Measurements from ENCODE around the gene SHISA9.

SHISA9 gene

DNA sequence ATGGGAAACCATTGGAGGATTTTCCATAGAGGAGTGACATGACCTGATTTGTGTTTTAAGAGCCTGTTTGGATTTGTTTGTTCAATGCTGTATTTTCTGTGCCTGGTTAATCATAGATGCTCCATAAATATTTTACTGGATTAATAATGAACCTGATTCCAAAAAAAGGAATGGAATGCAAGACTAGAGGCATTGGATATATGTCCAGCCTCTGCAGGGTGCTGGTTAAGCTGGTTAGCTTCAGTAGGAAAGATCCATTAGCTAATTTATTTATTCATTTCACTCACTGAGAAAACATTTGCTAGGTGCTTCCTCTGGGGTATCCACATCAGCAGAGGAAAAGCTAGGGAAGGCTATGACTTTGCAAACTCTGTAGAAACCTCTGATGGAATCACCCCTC, 57.7 kb downstream of the SHISA9 start:
- no peak for DNase-seq

DNA sequence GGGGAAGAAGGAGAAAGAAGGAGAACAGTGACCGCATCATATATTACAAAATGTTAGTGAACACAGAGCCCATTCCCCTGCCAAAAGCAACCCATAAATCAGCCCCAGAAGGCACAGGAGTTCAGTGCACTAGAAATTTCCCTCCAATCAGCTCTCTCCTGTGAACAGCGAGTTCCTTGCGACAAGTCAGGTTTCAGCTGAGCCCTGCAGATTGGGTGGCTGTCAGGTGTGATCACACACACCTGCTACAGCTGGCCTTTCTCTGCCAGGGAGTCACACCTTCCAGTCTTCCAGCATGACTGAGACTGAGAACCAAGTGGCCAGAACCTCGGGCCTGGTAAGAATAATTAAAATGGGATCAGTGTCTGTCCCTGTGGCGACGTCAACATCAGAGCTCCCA, 60.2 kb downstream of the SHISA9 start:
- no peak for DNase-seq

DNA sequence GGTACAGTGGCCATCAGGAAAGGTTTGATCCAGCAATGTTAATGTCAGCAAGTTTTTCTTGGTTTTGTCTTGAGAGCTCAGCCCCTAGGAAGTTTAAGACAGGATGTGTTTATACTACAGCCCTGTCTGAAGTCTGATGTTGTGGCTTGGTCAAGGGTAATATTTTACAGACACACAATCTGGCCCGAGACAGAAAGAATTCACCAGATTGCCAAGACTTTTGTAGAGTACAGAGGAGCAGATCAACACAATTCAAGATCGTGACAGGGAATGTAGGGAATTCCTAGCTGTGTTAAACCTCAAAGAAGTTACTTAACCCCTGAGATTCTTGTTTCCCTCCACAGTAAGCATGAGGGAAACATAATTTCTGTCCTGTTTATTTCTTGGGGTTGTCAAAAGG, 63.1 kb downstream of the SHISA9 start:
- DNase-seq: no peak

DNA sequence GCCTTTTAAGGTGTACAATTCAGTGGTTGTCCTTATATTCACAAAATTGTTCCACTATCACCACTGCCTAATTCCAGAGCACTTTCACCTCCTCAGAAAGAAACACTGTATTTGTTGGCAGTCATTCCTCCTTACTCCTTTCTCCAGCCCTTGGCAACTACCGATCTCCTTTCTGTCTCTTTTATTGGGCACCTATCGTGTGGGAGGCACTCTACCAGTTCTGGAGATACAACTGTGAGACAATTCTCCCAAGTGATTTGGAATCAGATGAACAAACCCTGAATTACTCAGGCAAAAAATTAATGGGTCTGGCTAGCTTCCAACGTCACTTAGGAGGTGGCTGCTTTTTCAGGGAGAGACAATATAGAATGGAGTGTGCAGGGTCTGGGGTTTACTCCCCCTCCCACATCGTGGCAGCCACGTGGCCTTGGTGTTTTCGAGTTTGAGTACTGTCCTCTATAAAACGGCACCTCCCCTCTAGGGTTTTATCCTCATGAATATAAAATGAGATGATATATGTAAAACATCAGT, 63.9 kb downstream of the SHISA9 start:
- no peak for DNase-seq

DNA sequence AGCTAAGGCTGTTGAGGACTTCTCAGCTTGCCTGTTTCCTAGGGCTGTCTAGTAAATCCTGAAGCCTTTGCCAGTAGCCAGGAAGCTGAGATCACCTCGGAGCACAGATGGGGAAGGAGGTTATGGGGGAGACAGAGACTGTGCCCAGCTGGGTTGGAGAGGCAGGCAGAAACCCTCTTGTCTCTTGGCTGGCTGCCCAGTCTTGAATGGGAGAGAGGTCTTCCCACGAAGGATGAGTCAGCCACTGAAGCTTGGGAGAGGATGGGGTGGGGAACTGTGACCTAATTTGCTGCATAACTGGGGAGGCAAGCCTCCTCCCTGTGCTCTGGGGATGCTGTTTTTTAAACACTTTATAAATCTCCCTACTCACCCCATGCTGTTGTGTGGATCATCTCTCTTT, 69.8 kb downstream of the SHISA9 start:
- no peak for DNase-seq

DNA sequence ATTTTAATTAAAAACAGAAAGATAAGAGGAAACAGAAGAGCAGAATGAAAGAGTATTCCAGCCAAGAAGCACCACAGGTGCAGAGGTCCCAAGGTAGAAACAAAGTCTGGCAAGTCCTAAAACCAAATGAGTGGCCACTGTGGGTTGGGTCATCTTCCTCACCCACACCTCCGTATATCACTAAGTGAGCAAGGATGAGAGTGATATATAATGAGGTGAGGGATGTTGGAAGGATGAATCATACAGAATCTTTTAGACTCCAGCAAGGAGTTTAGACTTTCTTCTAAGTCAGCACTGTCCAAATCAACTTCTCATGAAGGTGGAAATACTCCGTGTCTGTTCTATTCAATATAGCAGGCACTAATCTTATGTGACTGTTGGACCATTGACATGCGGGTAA, 70.8 kb downstream of the SHISA9 start:
- no peak for DNase-seq

DNA sequence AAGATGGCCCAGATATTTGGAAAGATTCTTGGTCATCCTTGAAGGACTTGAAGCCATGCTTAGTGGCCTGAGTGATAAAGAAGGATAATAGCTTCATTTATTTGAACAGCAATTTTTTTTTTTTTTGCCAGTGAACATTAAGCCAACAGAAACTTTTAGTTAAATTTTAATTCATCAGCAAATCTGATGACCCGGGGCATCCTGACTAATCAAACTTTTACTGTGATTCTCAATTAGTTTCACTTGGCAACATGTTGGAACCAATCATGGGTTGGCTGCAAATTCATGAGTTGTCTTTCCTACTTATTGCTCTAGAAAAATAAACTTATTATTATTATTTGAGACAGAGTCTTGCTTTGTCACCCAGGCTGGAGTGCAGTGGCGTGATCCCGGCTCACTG, 74.4 kb downstream of the SHISA9 start:
- DNase-seq: no peak

DNA sequence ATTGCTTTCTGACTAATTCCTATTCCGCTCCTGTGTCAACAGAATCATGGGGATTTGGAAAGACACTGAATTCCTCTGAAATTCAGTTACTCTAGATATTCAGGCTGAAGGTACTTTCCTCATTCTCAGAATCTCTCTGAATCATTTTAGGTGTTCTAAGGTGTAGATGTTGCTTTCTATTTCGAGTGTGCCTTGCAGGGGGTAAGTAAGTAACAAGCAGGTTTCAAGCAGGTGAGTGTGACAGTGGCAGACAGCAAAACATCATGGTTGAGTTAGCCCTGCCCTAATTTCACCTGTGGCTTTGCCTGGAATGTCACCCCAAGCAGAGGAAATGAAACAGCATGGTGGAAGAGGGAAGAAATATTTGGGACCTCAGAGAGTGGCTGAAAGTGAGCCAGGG, 75.1 kb downstream of the SHISA9 start:
- DNase-seq: no peak

DNA sequence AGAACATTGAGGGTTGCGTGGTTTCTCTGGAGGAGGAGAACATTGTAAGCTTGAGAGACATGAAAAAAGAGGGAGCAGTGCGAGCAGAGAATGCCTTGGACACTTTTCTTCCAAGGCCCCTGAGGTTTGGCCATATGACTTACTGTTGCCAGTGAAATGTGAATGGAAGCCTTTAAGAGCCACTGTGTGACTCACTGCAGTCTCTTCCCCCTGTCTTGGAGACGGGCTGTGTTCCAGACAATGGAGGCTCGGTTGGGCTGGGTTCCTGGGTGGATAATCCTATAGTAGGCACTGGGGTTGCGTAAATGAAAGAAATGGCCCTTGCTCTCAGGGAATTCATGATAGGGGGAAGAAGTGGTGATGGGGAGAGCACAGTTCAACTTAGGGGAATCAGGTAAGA, 75.5 kb downstream of the SHISA9 start:
- DNase-seq: no peak

DNA sequence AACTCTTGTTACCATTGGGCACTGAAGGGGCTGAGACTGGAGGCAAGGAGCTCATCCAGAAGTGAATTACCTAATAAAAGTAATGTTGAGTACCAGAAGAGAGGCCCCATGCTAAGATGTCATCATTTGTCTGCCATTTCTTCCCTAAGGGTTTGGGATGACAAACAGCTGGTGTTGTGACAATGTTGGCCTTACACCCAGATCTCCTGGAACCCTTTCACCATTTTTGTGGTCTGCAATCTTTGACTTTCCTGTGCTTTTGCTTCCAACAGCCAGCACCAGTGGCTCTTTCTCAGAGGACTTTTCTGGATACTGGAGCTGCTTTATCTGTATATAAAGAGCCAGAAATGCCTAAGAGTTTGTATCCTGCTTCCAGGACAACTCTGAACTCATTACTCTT, 84.1 kb downstream of the SHISA9 start:
- no peak for DNase-seq

DNA sequence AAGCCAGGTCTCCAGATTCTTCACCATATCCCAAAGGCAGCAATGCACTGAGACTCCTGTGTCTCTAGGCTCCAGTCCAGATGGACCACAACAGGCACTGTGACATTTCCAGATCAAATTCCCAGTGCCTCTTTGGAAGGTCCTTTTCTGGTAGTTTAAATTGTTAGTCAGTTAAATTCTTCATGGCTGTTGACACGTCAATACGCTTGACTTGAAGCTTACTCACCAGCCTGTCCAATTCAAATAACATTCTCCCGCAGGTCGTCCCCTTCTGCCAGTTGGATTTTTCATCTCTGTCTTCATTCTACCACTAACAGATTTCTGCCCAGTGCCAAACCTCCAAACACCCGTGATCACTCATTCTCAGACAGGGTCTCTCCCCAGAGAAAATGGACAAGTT, 86.7 kb downstream of the SHISA9 start:
- DNase-seq: no peak

DNA sequence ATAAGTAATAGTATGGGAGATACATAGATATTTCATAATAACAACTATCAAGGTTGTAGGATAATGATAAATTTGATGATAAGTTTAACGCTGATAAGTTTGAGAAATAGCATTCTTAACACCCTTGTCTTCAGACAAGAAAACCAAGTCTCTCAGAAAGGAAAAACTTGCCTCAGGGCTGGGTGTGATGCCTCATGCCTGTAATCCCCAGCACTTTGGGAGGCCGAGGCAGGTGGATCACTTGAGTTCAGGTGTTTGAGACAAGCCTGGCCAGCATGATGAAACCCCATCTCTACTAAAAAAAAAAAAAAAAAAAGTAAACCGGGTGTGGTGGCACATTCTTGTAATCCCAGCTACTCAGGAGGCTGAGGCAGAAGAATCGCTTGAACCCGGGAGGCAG, 90.7 kb downstream of the SHISA9 start:
- DNase-seq: no peak

DNA sequence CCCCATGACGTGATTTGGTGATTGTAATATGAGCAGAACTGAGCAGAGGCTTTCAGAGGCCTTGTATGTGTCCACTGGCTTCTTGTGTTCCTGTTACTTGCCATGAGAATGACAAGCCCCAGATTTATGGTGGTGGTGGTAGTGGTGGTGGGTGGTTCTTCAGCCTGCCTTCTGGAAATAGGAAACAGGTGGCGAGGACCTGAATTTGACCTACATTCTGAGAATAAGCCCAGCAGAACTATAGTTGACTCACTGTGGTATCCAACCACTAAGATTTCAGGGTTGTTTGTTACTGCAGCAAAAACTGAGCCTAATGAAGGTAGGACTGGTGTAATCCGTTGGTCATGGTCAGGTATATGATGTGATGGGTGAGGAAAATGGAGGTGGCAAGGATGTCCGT, 93.0 kb downstream of the SHISA9 start:
- no peak for DNase-seq

DNA sequence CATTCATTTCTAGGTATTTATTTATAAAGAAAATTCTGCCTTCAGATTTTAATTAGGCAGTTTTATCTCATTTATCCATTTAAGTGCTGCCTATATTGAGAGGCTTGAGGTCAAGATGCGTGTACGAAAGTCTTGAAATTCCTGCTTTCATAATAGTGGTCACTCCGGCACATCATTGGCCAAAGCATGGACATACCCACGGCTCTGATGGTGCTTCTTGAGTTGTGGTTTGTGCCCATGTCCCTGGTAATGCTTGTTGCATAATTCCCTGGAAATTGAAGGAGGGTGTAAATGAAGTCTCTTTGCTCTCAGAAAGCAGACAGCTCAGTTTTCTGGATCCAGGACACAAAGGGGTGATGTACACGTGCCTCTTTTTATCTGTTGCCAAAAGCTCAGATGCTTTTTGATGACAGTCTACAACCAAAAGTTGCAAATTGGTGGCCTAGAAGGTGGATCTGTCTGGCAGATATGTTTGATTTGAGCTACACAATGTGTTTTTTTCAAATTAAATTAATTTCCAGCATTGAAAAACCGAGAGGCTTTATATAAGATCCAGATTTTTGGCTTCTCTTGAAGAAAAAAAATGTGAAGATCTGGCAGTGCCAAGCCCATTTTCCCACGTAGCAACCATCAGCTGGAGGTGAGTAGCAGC, 94.4 kb downstream of the SHISA9 start:
- DNase-seq: no peak

DNA sequence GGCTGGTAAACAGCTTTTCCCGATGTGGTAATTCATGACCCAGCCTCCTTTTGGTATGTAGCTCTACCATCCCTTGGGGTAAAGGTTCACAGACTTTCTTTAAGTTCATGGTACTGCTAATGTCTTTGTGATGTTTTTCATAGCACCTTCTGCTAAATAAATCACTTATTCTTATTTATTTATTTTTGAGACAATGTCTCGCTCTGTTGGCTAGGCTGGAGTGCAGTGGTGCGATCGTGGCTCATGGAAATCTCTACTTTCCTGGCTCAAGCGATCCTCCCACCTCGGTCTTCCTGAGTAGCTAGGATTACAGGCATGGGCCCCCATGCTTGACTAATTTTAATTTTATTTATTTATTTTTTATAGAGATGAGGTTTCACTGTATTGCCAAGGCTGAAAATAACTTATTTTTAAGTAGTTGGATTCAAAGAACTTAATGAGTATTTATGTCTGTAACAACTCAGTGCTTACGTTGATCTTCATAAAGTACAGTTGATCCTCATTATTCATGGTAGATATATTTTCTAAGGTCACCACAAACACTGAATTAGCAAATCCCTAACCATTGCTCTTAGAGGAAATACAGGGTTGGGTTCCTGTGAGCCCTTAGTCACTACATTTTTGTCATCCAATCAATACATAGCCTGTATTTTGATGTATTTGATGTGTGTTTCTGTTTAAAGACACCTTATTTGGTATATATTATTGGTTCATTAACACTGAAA, 97.1 kb downstream of the SHISA9 start:
- no peak for DNase-seq

DNA sequence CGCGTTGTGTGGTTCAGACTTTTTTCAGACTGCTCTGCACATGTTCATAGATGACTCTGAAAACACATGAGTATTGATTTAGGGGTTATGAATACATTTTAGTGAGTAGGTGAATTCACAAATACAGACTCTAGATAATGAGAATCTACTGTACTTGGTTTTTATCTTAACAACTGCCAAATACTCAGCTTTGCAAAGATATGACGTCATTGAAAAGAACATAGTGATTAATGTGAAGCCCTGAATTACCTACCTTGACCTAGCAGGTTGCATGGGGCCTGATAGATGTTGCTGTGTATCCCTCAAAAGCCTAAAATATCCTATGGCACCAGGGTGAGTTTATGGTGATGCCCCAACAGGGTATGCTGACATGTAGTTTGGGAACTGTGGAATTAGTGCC, 98.0 kb downstream of the SHISA9 start:
- DNase-seq: no peak

DNA sequence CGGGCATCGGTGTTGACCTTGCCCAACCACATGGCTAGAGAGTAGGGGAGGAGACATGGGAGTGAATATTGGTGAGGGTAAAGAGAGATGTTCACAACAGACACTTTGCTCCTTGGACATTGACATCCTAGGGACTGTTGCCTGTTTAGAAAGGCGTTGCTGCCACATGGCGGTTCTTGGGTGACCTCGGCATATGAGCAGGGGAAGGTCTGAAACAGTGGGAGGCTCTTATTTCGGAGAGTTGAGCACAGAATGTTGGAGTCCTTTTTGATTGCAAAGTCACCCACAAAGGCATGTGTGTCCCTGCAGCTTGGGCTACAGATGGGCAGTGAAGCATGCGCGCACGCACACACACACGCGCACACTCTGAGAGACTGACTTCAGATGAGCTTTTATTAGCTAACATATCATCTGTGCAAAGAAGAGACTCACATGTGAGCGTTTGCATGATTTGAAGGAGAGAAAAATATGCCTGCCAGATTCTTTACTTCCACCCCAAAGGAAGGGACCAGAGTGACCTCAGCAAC, 104.4 kb downstream of the SHISA9 start:
- DNase-seq: no peak

DNA sequence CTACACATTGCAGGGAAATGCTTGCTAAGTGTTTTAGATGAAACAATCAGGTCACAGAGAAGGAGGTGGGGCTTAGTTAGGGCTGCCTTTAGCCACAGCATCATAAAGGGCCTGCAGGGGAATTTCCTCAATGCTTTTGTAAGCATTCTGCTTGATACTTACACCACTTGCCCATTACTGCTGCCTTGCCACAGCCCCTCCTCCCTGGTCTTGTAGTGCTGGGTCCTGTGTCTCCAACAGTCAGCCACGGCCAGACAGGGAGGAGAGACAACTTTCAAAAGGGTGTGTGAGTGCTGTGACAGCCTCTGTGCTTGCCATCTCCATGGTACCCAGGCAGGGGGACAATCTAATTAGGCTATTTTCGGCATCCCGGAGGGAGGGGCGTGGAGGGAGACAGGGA, 111.2 kb downstream of the SHISA9 start:
- DNase-seq: no peak

DNA sequence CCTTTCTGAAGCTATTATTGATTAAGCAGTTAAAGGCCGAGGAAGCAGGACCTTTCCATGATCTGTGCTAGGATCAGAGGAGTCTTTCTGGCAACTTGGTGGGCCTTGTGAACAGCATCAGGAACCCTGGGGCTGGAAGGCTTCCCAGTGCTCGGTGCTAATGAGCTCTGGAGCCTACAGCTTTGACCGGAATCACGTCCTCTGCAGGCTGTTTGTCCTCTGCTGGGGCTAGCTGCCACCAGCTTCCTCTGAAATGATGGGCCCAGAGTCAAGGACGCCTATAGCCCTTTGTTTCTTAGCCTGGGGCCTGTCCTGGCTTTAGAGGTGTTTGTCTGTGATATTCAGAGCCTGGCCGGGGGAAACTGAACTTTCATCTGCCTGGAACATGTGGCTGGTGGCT, 111.6 kb downstream of the SHISA9 start:
- no peak for DNase-seq

DNA sequence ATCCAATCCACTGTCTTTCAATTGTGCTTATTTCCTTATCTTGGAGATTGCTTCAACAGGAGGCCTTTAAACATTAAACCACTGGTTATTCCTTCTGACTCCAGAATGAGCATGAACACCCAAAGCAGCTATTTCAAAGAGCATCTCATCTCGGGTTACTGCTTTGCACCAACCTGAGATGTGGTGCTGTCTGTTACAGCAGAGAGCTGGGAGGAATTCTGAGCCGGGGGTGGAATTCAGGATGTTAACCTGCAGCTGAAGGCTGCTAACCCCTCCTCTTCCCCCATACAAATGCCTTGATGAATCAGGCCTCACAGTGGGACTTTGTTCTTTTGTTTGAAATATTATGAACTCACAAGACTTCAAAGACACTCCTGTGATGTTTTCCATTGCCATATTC, 113.1 kb downstream of the SHISA9 start:
- DNase-seq: no peak

DNA sequence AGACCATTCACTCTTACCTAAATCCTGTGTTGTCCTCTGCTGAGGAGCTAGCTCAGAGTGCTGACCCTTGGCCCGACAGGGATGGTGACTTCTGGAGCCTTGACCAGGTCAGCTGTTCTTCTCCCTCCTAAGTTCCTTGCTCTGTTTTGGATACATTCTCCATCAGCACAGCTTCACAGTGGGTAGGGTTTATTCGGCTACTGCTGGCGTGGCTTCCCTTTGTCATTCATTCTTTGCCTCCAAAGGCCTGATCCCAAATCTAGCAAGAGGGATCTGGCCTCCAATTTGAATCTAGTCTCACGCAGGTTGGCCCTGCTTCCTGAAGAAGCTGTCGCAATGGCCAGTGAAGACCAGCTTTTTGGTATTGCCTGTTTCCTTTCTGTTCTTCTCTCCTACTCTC, 116.6 kb downstream of the SHISA9 start:
- DNase-seq: no peak

DNA sequence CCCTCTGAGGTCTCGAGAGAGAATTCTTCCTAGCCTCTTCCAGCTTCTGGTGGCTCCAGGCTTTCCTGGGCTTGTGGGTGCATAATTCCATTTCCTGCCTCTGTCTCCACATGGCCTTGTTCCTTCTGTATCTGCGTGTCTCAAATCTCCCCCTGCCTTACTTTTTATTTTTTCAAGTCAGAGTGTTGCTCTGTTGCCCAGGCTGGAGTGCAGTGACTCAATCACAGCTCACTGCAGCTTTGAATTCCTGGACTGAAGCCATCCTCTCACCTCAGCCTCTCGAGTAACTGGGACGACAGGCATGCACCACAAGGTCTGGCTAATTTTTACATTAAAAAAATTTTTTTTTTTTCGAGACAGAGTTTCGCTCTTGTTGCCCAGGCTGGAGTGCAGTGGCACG, 120.6 kb downstream of the SHISA9 start:
- DNase-seq: no peak

DNA sequence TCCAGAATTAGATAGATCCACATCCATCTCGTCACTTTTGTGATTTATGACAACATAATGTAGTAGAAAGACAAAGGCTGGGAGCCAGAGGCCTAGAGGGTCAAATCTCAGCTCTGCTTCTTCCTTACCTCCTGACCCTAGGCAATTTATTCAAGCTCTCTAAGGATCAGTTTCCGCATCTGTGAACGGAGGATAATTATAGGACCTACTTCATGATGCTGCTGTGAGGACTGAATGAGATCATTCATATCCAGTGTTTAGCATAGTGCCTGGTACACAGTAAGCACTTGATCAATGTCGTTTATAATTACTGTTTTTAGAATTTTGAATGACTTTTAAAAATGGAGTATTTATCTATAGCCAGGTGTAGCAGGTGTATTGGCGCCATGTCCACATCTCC, 128.4 kb downstream of the SHISA9 start:
- DNase-seq: no peak

DNA sequence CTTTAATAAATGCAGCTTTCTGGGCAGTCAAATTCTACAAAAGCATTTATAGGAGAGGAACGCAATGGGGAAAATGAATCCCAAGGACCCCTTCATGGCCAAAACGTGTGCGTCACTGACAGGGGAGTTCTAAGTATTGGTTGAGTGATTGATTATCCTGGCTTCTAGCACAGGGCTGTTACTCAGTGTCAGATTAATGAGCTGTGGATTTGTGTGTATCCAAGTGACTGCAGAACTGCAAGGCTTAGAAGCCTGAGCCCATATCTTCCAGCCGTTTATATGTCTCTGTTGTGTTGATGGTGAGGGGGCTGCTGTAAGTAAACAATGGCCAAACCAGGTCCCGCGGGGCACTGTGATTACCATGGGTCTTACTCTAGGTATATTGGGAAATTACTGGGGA, 129.4 kb downstream of the SHISA9 start:
- no peak for DNase-seq

DNA sequence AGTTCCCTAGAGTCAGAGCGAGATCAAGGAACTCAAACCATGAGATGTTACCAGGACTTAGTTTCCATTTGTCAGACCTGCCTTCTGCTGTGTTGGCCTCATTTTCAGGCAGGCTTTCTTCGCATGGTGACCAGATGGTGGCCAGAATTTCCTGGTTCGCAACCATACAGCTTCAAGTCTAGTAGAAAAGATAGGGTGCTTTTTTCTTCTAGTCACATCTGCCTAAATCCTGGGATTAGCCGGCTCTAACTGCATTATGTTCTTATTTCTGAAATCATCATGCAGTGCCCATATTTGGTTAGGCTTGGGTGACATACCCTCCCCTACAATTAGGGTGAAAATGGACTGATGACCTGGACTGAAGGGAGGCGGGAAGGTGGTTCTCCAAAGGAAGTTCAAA, 131.5 kb downstream of the SHISA9 start:
- DNase-seq: no peak

All from stimulated activated CD4-positive, alpha-beta T cell treated with anti-CD3 and anti-CD28 coated beads, Interleukin-4, amount 100 ng/mL, for 24 hours (primary cell).